ENCODE results near the gene TBC1D21. TPM values are rescaled to one million over a fixed set of nuclear protein-coding genes. Genes with fewer than 3 reads are reported as not detected.

The TBC1D21 gene
- total RNA-seq, 2 donors from 2014 or later, result not detected

GRCh38 chr15:73889053-73889761, 15.8 kb downstream of the TBC1D21 start:
- Mint-ChIP-seq H3K9me3 (no peaks in the 10 kb centered on the region), H3K4me1 (no peaks in the 10 kb centered on the region), H3K36me3 (ENCODE audit: low read depth) (no peaks in the 10 kb centered on the region), H3K27me3 (peaks cover 4% of the 10 kb centered on the region), H3K4me3 (no peak overlapping the region), H3K27ac (no peak overlapping the region)
- no peak for ATAC-seq (replicated peaks)

GRCh38 chr15:73889762-73890124, 16.4 kb downstream of the TBC1D21 start:
- Mint-ChIP-seq H3K36me3 (ENCODE audit: low read depth) (no peaks in the 10 kb centered on the region), H3K27ac (no peak overlapping the region), H3K4me1 (no peaks in the 10 kb centered on the region), H3K9me3 (no peaks in the 10 kb centered on the region), H3K4me3 (no peak overlapping the region), H3K27me3 (peaks cover 4% of the 10 kb centered on the region)
- ATAC-seq (replicated peaks), result no peak

GRCh38 chr15:73891328-73892315, 18.3 kb downstream of the TBC1D21 start:
- no peak for ATAC-seq (replicated peaks)
- Mint-ChIP-seq H3K4me3 (no peak overlapping the region), H3K27ac (no peak overlapping the region), H3K4me1 (peaks cover 6% of the 10 kb centered on the region), H3K9me3 (no peaks in the 10 kb centered on the region), H3K36me3 (ENCODE audit: low read depth) (no peaks in the 10 kb centered on the region), H3K27me3 (no peaks in the 10 kb centered on the region)

GRCh38 chr15:73892446-73893226, 19.3 kb downstream of the TBC1D21 start:
- Mint-ChIP-seq H3K4me1 (peaks cover 6% of the 10 kb centered on the region), H3K27me3 (no peaks in the 10 kb centered on the region), H3K4me3 (no peak overlapping the region), H3K9me3 (no peaks in the 10 kb centered on the region), H3K27ac (no peak overlapping the region), H3K36me3 (ENCODE audit: low read depth) (no peaks in the 10 kb centered on the region)
- ATAC-seq (replicated peaks), result peak; percentile 4

GRCh38 chr15:73894133-73894814, 20.9 kb downstream of the TBC1D21 start:
- no peak overlapping the region for H3K4me3 Mint-ChIP-seq
- H3K36me3 Mint-ChIP-seq (ENCODE audit: low read depth), result no peaks in the 10 kb centered on the region
- ATAC-seq (replicated peaks), result no peak
- H3K27ac Mint-ChIP-seq, result no peak overlapping the region
- no peaks in the 10 kb centered on the region for H3K27me3 Mint-ChIP-seq
- peaks cover 6% of the 10 kb centered on the region for H3K4me1 Mint-ChIP-seq
- no peaks in the 10 kb centered on the region for H3K9me3 Mint-ChIP-seq

- Mint-ChIP-seq H3K4me1 (peaks cover 6% of the 10 kb centered on the region), H3K9me3 (no peaks in the 10 kb centered on the region), H3K4me3 (no peak overlapping the region), H3K27me3 (no peaks in the 10 kb centered on the region), H3K36me3 (ENCODE audit: low read depth) (no peaks in the 10 kb centered on the region), H3K27ac (no peak overlapping the region)
- ATAC-seq (replicated peaks), result peak; percentile 93
These were observed 24.3 kb downstream of the TBC1D21 start for GRCh38 chr15:73897441-73898261.

- Mint-ChIP-seq H3K27me3 (no peaks in the 10 kb centered on the region), H3K4me3 (no peak overlapping the region), H3K36me3 (ENCODE audit: low read depth) (no peaks in the 10 kb centered on the region), H3K4me1 (peaks cover 6% of the 10 kb centered on the region), H3K27ac (no peak overlapping the region), H3K9me3 (no peaks in the 10 kb centered on the region)
- no peak for ATAC-seq (replicated peaks)
These were observed 26.1 kb downstream of the TBC1D21 start for GRCh38 chr15:73899197-73900094.

GRCh38 chr15:73900095-73900712, 26.8 kb downstream of the TBC1D21 start:
- peak overlapping the region; percentile 5 for H3K27ac Mint-ChIP-seq
- ATAC-seq (replicated peaks), result no peak
- H3K4me3 Mint-ChIP-seq, result no peak overlapping the region
- H3K4me1 Mint-ChIP-seq, result peaks cover 6% of the 10 kb centered on the region
- H3K9me3 Mint-ChIP-seq, result no peaks in the 10 kb centered on the region
- no peaks in the 10 kb centered on the region for H3K27me3 Mint-ChIP-seq
- no peaks in the 10 kb centered on the region for H3K36me3 Mint-ChIP-seq (ENCODE audit: low read depth)

GRCh38 chr15:73901126-73901810, 27.9 kb downstream of the TBC1D21 start:
- no peak overlapping the region for H3K27ac Mint-ChIP-seq
- ATAC-seq (replicated peaks), result no peak
- H3K4me1 Mint-ChIP-seq, result peaks cover under 1% of the 10 kb centered on the region
- no peak overlapping the region for H3K4me3 Mint-ChIP-seq
- H3K27me3 Mint-ChIP-seq, result no peaks in the 10 kb centered on the region
- no peaks in the 10 kb centered on the region for H3K9me3 Mint-ChIP-seq
- no peaks in the 10 kb centered on the region for H3K36me3 Mint-ChIP-seq (ENCODE audit: low read depth)

- H3K9me3 Mint-ChIP-seq, result no peaks in the 10 kb centered on the region
- H3K27ac Mint-ChIP-seq, result no peak overlapping the region
- no peak for ATAC-seq (replicated peaks)
- H3K27me3 Mint-ChIP-seq, result no peaks in the 10 kb centered on the region
- H3K36me3 Mint-ChIP-seq (ENCODE audit: low read depth), result no peaks in the 10 kb centered on the region
- no peak overlapping the region for H3K4me3 Mint-ChIP-seq
- H3K4me1 Mint-ChIP-seq, result no peaks in the 10 kb centered on the region
These were observed 29.0 kb downstream of the TBC1D21 start for GRCh38 chr15:73902121-73903020.
